Measurements from ENCODE around the gene XAGE2.

The XAGE2 gene

DNA sequence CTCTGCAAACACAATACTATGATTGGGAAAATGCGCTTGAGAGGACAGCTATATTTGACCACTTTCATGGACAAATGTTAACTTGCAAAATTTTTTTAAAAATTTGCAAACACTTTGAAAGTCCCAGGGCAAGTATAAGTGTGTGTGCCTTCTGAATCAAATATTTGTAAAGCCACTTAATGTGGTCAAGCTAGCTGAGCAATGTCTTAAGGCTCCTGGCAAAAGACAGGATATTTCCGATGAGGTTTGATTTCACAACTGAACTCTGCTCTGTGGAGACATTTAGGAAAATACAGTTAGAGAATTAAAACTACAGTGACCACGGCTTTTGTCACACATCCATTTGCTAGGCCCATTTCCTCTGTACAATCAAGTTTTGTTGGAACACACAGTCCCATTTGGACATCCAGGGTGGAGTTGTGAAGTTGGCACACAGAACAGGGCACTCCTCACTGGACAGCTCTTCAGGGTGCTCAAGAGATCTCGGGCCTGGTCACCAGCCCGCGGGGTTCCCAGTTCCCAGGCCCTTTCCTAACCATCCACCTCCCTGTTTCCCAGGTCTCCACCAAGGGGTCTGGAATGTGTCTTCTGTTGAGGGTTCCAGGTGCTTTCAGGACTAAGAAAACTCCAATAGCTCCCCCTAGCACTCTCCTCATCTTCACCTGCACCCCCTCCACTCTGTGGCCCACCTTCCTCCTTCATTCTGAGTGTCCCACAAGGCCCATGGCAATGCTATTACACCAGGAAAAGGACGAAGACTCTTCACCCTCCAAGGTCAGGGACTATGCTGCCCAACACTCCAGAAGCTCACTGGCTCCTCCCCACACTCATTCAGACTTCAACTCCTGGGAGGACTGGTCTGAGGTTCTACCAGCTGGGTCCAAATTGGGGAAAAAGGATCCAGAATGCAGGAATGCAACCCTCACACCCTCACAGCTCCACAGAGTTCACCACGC is 41.9 kb downstream of the XAGE2 start:
- Mint-ChIP-seq H3K27ac (no peak overlapping the region), H3K9me3 (ENCODE audit: low read depth) (no peaks in the 10 kb centered on the region), H3K27me3 (no peaks in the 10 kb centered on the region)

GRCh38 chrX:52415304-52415703 is 46.5 kb downstream of the XAGE2 start:
- H3K4me1 Mint-ChIP-seq (ENCODE audit: low read depth), result no peaks in the 10 kb centered on the region
- H3K36me3 Mint-ChIP-seq, result no peaks in the 10 kb centered on the region
- no peaks in the 10 kb centered on the region for H3K27me3 Mint-ChIP-seq
- H3K9me3 Mint-ChIP-seq (ENCODE audit: low read depth), result no peaks in the 10 kb centered on the region
- H3K27ac Mint-ChIP-seq, result no peak overlapping the region
- no peak overlapping the region for H3K4me3 Mint-ChIP-seq

More for the DNA sequence above, 41.9 kb downstream of the XAGE2 start:
- Mint-ChIP-seq H3K4me1 (ENCODE audit: low read depth) (no peaks in the 10 kb centered on the region), H3K4me3 (no peak overlapping the region), H3K36me3 (no peaks in the 10 kb centered on the region)

GRCh38 chrX:52416816-52417215 is 48.0 kb downstream of the XAGE2 start:
- no peak overlapping the region for H3K4me3 Mint-ChIP-seq
- no peaks in the 10 kb centered on the region for H3K9me3 Mint-ChIP-seq (ENCODE audit: low read depth)
- H3K36me3 Mint-ChIP-seq, result no peaks in the 10 kb centered on the region
- H3K27ac Mint-ChIP-seq, result no peak overlapping the region
- no peaks in the 10 kb centered on the region for H3K27me3 Mint-ChIP-seq
- H3K4me1 Mint-ChIP-seq (ENCODE audit: low read depth), result no peaks in the 10 kb centered on the region

DNA sequence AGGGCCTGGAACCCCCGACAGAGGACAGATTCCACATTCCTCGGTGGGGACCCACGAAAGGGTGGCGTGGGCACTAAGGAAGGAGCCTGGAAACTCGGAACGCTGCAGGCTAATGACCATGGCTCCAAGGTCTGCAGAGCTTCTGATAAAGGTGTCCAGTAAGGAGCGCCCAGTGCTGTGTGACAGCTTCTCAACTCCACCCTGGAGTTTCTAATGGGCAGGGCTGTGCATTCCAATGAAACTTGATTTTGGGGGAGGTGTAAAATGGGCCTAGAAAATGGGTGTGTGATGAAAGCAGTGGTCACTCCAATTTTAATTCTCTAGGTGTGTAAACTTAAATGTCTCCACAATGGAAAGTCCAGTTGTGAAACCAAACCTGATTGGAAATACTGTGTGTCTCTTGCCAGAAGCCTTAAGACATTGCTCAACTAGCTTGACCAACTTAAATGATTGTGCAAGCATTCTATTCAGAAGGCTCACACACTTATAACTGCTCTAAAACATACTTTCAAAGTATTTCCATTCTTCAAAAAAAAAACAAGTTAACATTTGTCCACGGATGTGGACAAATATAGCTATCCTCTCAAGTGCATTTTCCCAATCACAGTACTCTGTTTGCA is 52.1 kb downstream of the XAGE2 start:
- no peaks in the 10 kb centered on the region for H3K36me3 Mint-ChIP-seq
- no peak overlapping the region for H3K4me3 Mint-ChIP-seq
- H3K9me3 Mint-ChIP-seq (ENCODE audit: low read depth), result no peaks in the 10 kb centered on the region
- no peaks in the 10 kb centered on the region for H3K4me1 Mint-ChIP-seq (ENCODE audit: low read depth)
- no peak overlapping the region for H3K27ac Mint-ChIP-seq
- no peaks in the 10 kb centered on the region for H3K27me3 Mint-ChIP-seq

DNA sequence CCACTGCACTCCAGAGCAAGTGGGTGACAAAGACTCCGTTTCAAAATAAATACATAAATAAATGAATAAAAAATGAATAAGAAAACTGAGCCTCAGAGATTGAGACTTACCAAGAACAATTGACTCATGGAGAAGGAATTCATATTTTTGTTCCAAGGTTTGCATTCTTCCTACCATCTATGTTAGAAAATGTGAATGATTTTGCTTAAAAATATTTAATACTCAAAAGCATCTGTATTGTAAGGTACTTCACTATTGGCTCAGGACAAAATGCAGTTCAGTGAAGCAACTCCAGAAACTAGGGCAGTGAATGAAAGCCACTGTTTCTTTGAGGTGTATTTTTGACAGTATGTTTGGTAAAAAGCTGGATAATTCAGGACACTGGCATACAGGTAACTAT is 54.1 kb downstream of the XAGE2 start:
- Mint-ChIP-seq H3K4me3 (no peak overlapping the region), H3K4me1 (ENCODE audit: low read depth) (no peaks in the 10 kb centered on the region), H3K27me3 (no peaks in the 10 kb centered on the region), H3K9me3 (ENCODE audit: low read depth) (no peaks in the 10 kb centered on the region), H3K36me3 (no peaks in the 10 kb centered on the region), H3K27ac (no peak overlapping the region)

DNA sequence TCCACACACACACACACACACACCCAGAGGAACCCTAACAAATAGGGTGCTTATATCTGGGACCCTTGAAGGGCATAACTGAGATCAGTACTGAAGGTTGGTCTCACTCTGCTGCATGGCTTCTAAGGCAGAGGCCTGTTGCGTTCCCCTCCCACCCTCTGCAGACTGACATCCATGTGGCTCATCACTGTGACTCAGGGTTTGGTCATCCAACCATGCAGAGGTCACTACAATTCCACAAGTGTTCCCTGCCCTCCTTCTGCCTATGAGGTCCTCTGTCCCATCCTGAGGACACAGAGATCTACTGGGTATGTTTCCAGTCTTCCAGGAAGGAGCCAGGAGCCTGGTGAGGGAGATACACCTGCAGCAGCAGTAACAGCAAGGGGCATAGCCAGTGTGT is 55.8 kb downstream of the XAGE2 start:
- no peaks in the 10 kb centered on the region for H3K27me3 Mint-ChIP-seq
- no peaks in the 10 kb centered on the region for H3K9me3 Mint-ChIP-seq (ENCODE audit: low read depth)
- H3K36me3 Mint-ChIP-seq, result no peaks in the 10 kb centered on the region
- H3K4me1 Mint-ChIP-seq (ENCODE audit: low read depth), result no peaks in the 10 kb centered on the region
- H3K4me3 Mint-ChIP-seq, result no peak overlapping the region
- no peak overlapping the region for H3K27ac Mint-ChIP-seq

All from activated naive CD8-positive, alpha-beta T cell (primary cell).